Measurements from ENCODE around the gene PGA5. TPM values are rescaled to one million over a fixed set of nuclear protein-coding genes. Genes with fewer than 3 reads are reported as not detected.
A peak's percentile ranks its signal among the peaks of the same experiment; 100 is the strongest.
"Not testable (repeated sequence)": the region's sequence is repeated elsewhere in the genome, so short reads cannot be mapped to it uniquely, and the experiment has no call there.

The PGA5 gene
- total RNA-seq, 2 donors from 2014 or later, result 0.58 to 0.71 TPM

- intact Hi-C loops (cut with DNase I); DNase-seq; ATAC-seq: not testable (repeated sequence)
These were observed 18.9 kb upstream of the PGA5 start, which contains the start of gene PGA4 for GRCh38 chr11:61222047-61222446. Gene PGA4 (plus strand): TSS chr11:61222347. CDS start chr11:61222401, 54 bp downstream.

GRCh38 chr11:61222692-61223091 lies 18.3 kb upstream of the PGA5 start:
- intact Hi-C loops (cut with DNase I), result not testable (repeated sequence)
- ATAC-seq, result peak; percentile 41 to 73

GRCh38 chr11:61226457-61227137 lies 14.4 kb upstream of the PGA5 start:
- DNase-seq; ATAC-seq; intact Hi-C loops (cut with DNase I): not testable (repeated sequence)

More at GRCh38 chr11:61222692-61223091, 18.3 kb upstream of the PGA5 start:
- DNase-seq, result not testable (repeated sequence)

- peak; percentile 32 to 64 for ATAC-seq
- DNase-seq; intact Hi-C loops (cut with DNase I): not testable (repeated sequence)
These were observed 11.5 kb upstream of the PGA5 start for GRCh38 chr11:61229458-61229857.

- DNase-seq; intact Hi-C loops (cut with DNase I): not testable (repeated sequence)
- ATAC-seq, result peak; percentile 46 to 71
These were observed 9.9 kb upstream of the PGA5 start for GRCh38 chr11:61231033-61231432.

- DNase-seq; ATAC-seq; intact Hi-C loops (cut with DNase I): not testable (repeated sequence)
These were observed 9.4 kb upstream of the PGA5 start for GRCh38 chr11:61231585-61231984.

GRCh38 chr11:61232548-61233145 lies 8.3 kb upstream of the PGA5 start:
- DNase-seq; ATAC-seq; intact Hi-C loops (cut with DNase I): not testable (repeated sequence)

GRCh38 chr11:61237130-61237529 lies 3.8 kb upstream of the PGA5 start:
- ATAC-seq; intact Hi-C loops (cut with DNase I); DNase-seq: not testable (repeated sequence)

GRCh38 chr11:61240288-61240687 lies 687 bp upstream of the PGA5 start:
- DNase-seq; intact Hi-C loops (cut with DNase I): not testable (repeated sequence)

GRCh38 chr11:61241526-61241925 lies 551 bp downstream of the PGA5 start:
- DNase-seq; intact Hi-C loops (cut with DNase I): not testable (repeated sequence)
- ATAC-seq, result peak; percentile 33 to 77

More at GRCh38 chr11:61240288-61240687, 687 bp upstream of the PGA5 start:
- ATAC-seq, result not testable (repeated sequence)

- intact Hi-C loops (cut with DNase I); DNase-seq; ATAC-seq: not testable (repeated sequence)
These were observed 4.4 kb downstream of the PGA5 start for GRCh38 chr11:61245284-61245964.

GRCh38 chr11:61248071-61248470 lies 7.1 kb downstream of the PGA5 start:
- DNase-seq; ATAC-seq; intact Hi-C loops (cut with DNase I): not testable (repeated sequence)

GRCh38 chr11:61249201-61249600 lies 8.2 kb downstream of the PGA5 start:
- DNase-seq; intact Hi-C loops (cut with DNase I): not testable (repeated sequence)
- ATAC-seq, result peak; percentile 47 to 73

GRCh38 chr11:61250796-61251765 lies 10.1 kb downstream of the PGA5 start:
- intact Hi-C loops (cut with DNase I); DNase-seq: not testable (repeated sequence)
- peak in 1 of 2 donors; percentile 38 for ATAC-seq

GRCh38 chr11:61252332-61252731 lies 11.4 kb downstream of the PGA5 start:
- ATAC-seq; intact Hi-C loops (cut with DNase I); DNase-seq: not testable (repeated sequence)

GRCh38 chr11:61254403-61255025 lies 13.5 kb downstream of the PGA5 start:
- peak; percentile 64 to 73 for ATAC-seq
- DNase-seq, result peak; percentile 51
- intact Hi-C loops (cut with DNase I), result loop anchor here in 1 of 2 donors (5.0 kb wide), 1 partner anchor 133 kb away; no protein-coding TSS in a partner anchor

GRCh38 chr11:61256710-61257482 lies 15.9 kb downstream of the PGA5 start:
- intact Hi-C loops (cut with DNase I), result loop anchor here in 1 of 2 donors (5.0 kb wide), 1 partner anchor 130 kb away; no protein-coding TSS in a partner anchor

More at GRCh38 chr11:61256710-61257482, 15.9 kb downstream of the PGA5 start:
- no peak for ATAC-seq
- no peak for DNase-seq
